ENCODE data around the gene BCO1. TPM values are rescaled to one million over a fixed set of nuclear protein-coding genes. Genes with fewer than 3 reads are reported as not detected.
"Not testable (repeated sequence)": the region's sequence is repeated elsewhere in the genome, so short reads cannot be mapped to it uniquely, and the experiment has no call there.

BCO1 gene
- total and polyA plus RNA-seq, 7 donors, result 0.10 TPM; not detected in 5

DNA sequence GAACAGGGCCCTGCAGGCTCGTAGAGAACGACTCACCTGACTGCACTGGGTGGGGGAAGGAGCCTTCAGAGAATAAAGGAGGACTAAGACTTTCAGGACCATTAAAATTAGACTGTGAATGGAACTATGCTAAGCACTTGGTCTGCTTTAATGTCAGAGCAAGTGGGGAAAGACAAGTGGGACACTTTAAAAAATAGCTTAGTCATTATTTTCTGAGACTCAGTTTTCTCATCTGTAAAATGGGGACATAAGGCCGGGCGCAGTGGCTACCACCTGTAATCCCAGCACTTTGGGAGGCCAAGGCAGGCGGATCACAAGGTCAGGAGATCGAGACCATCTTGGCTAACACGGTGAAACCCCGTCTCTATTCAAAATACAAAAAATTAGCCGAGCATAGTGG is 19.3 kb upstream of the BCO1 start:
- H3K4me1 ChIP-seq, result no peaks in the 10 kb centered on the region
- no peak overlapping the region for H3K4me3 ChIP-seq
- DNase-seq (no peak), ATAC-seq (no peak)
- no peaks in the 10 kb centered on the region for H3K9me3 ChIP-seq
- 77 to 84% (median 84%) methylated on average over 9 of the region's 9 CpGs for WGBS, 3 donors
- TF ChIP-seq, protein P1, sequence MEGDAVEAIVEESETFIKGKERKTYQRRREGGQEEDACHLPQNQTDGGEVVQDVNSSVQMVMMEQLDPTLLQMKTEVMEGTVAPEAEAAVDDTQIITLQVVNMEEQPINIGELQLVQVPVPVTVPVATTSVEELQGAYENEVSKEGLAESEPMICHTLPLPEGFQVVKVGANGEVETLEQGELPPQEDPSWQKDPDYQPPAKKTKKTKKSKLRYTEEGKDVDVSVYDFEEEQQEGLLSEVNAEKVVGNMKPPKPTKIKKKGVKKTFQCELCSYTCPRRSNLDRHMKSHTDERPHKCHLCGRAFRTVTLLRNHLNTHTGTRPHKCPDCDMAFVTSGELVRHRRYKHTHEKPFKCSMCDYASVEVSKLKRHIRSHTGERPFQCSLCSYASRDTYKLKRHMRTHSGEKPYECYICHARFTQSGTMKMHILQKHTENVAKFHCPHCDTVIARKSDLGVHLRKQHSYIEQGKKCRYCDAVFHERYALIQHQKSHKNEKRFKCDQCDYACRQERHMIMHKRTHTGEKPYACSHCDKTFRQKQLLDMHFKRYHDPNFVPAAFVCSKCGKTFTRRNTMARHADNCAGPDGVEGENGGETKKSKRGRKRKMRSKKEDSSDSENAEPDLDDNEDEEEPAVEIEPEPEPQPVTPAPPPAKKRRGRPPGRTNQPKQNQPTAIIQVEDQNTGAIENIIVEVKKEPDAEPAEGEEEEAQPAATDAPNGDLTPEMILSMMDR (IDR thresholded peaks at IDR 0.05), result no peak
- intact Hi-C loops (cut with DNase I), result no loop called here
- no peaks in the 10 kb centered on the region for H3K36me3 ChIP-seq (ENCODE audit: insufficient read depth in 1 of 2, low read depth in 1 of 2)
- H3K27me3 ChIP-seq (ENCODE audit: insufficient read depth in 3 of 3, low read length in 2 of 3), result peaks cover 0 to 1% (median 0%) of the 10 kb centered on the region in 3 donors
- H3K27ac ChIP-seq, result no peak overlapping the region

DNA sequence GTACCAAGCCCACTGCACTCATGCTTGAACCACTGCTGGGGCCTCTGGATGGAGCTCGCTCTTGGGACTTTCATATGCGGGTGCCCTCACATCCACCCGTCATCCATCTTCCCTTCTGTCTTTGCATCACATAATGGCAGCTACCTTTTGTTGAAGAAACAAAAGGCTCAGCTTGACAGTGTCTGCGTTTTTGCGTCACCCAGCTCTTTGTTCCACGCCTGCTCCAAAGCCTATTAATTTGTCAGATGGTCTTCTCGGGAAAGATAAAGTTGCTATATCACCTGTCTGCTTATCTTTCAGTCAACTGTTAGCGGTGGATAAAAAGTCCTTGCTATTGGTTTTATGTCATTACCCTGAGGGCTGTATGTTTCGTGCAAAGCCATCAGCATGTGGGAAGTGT is 18.1 kb upstream of the BCO1 start:
- 74 to 77% (median 75%) methylated on average over 9 of the region's 9 CpGs for WGBS, 3 donors
- intact Hi-C loops (cut with DNase I), result no loop called here
- ATAC-seq, result no peak

DNA sequence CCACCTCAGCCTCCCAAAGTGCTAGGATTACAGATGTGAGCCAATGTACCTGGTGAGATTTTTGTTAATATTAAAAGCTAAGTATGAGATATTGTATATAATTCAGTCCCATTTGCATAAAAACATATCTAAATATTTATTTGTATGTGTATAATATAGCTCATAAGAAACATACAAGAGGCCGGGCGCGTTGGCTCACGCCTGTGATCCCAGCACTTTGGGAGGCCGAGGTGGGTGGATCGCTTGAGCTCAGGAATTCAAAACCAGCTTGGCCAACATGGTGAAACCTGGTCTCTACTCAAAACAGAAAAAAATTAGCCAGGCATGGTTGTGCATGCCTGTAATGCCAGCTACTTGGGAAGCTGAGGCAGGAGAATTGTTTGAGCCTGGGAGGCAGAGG is 16.8 kb upstream of the BCO1 start:
- Histone ChIP-seq H3K27me3 (ENCODE audit: insufficient read depth in 3 of 3, low read length in 2 of 3) (peaks cover 0 to 1% (median 0%) of the 10 kb centered on the region in 3 donors), H3K4me1 (no peaks in the 10 kb centered on the region), H3K4me3 (no peak overlapping the region), H3K36me3 (ENCODE audit: insufficient read depth in 1 of 2, low read depth in 1 of 2) (no peaks in the 10 kb centered on the region), H3K9me3 (no peaks in the 10 kb centered on the region), H3K27ac (no peak overlapping the region)
- DNase-seq (no peak), ATAC-seq (no peak)
- TF ChIP-seq, protein P1 (IDR thresholded peaks at IDR 0.05), result no peak
- intact Hi-C loops (cut with DNase I), result no loop called here
- WGBS, 3 donors, result 77 to 83% (median 81%) methylated on average over 6 of the region's 6 CpGs

More for the DNA sequence above, 18.1 kb upstream of the BCO1 start:
- H3K27ac ChIP-seq, result no peak overlapping the region
- H3K9me3 ChIP-seq, result no peaks in the 10 kb centered on the region
- TF ChIP-seq, protein P1 (IDR thresholded peaks at IDR 0.05), result no peak
- H3K4me3 ChIP-seq, result no peak overlapping the region
- peaks cover 0 to 1% (median 0%) of the 10 kb centered on the region in 3 donors for H3K27me3 ChIP-seq (ENCODE audit: insufficient read depth in 3 of 3, low read length in 2 of 3)
- no peaks in the 10 kb centered on the region for H3K4me1 ChIP-seq
- DNase-seq, result no peak
- no peaks in the 10 kb centered on the region for H3K36me3 ChIP-seq (ENCODE audit: insufficient read depth in 1 of 2, low read depth in 1 of 2)

DNA sequence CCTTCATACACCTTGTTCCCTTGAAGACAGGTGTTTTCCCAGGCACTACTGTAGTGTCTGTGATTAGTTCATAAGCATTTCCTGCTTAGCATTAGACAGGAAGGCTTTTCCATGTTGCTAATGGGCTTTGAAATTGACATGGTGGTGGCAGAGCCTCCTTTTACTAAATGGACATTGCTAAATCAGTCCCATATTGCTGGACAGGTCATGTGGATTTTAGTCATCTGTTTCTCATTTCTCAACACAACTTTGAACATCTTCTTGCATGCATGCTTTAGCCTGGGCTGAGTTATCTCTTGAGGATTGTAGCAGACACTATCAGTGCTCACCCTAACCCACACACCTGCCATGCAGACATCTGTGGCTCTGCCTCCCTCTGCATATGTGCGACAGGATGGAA is 13.7 kb upstream of the BCO1 start:
- intact Hi-C loops (cut with DNase I), result no loop called here
- ATAC-seq (no peak), DNase-seq (no peak)
- 54 to 60% (median 54%) methylated on average over 1 of the region's 1 CpG for WGBS, 3 donors
- Histone ChIP-seq H3K27ac (no peak overlapping the region), H3K27me3 (ENCODE audit: insufficient read depth in 3 of 3, low read length in 2 of 3) (peaks cover 0 to 1% (median 0%) of the 10 kb centered on the region in 3 donors), H3K9me3 (no peaks in the 10 kb centered on the region), H3K4me3 (no peak overlapping the region), H3K4me1 (no peaks in the 10 kb centered on the region), H3K36me3 (ENCODE audit: insufficient read depth in 1 of 2, low read depth in 1 of 2) (no peaks in the 10 kb centered on the region)
- TF ChIP-seq, protein P1 (IDR thresholded peaks at IDR 0.05), result no peak

DNA sequence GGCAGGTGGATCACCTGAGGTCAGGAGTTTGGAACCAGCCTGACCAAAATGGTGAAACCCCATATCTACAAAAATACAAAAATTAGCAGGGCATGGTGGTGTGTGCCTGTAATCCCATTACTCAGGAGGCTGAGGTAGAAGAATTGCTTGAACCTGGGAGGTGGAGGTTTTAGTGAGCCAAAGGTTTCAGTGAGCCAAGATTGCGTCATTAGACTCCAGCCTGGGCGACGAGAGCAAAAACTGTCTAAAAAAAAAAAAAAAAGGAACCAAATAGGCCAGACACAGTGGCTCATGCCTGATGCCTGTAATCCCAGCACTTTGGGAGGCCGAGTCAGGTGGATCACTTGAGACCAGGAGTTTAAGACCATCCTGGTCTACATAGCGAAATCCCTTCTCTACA is 12.8 kb upstream of the BCO1 start:
- intact Hi-C loops (cut with DNase I); H3K9me3 ChIP-seq; H3K4me1 ChIP-seq; ATAC-seq; DNase-seq; H3K4me3 ChIP-seq; H3K27me3 ChIP-seq (ENCODE audit: insufficient read depth in 3 of 3, low read length in 2 of 3); H3K36me3 ChIP-seq (ENCODE audit: insufficient read depth in 1 of 2, low read depth in 1 of 2); H3K27ac ChIP-seq: not testable (repeated sequence)
- WGBS, 3 donors, result 75 to 84% (median 76%) methylated on average over 5 of the region's 5 CpGs
